HepG2 (cell line): Measurements from ENCODE around the gene ANAPC16. TPM values are rescaled to one million over a fixed set of nuclear protein-coding genes. Genes with fewer than 3 reads are reported as not detected.

Experiments
- BATF2 ChIP-seq: sonication (generic); formaldehyde crosslinking; IDR thresholded peaks from 2 replicates; pipeline ENCODE4 v1.8.0; 2022; ENCODE audit warnings: mild to moderate bottlenecking, missing genetic modification reagents, moderate library complexity
- CBX1 ChIP-seq: IDR thresholded peaks from one replicate; pipeline ENCODE4 v1.6.1; 2016; ENCODE audit warnings: antibody characterized with exemption, low read depth
- CREB3 ChIP-seq: sonication (generic); formaldehyde crosslinking; IDR thresholded peaks from 2 replicates; pipeline ENCODE4 v1.5.0; 2020; ENCODE audit warnings: missing genetic modification reagents
- ETS1 ChIP-seq: sonication (generic); formaldehyde crosslinking; IDR thresholded peaks from 2 replicates; pipeline ENCODE4 v1.4.0; 2020; ENCODE audit warnings: missing genetic modification reagents
- GLI4 ChIP-seq: sonication (generic); formaldehyde crosslinking; IDR thresholded peaks from 2 replicates; pipeline ENCODE4 v1.5.1; 2020; ENCODE audit warnings: missing genetic modification reagents, mild to moderate bottlenecking, moderate library complexity, borderline replicate concordance
- GMEB1 ChIP-seq: sonication (generic); formaldehyde crosslinking; IDR thresholded peaks from 2 replicates; pipeline ENCODE4 v1.5.1; 2020; ENCODE audit warnings: missing genetic modification reagents, mild to moderate bottlenecking, borderline replicate concordance
- GTF3A ChIP-seq: sonication (generic); formaldehyde crosslinking; conservative IDR thresholded peaks from 2 replicates; pipeline ENCODE4 v1.4.0; 2020; ENCODE audit warnings: mild to moderate bottlenecking, missing genetic modification reagents
- IRF2 ChIP-seq: IDR thresholded peaks from 2 replicates; pipeline ENCODE4 v1.6.1; 2018; ENCODE audit warnings: missing genetic modification reagents, missing compliant biosample characterization
- PHF5A ChIP-seq: IDR thresholded peaks from one replicate; pipeline ENCODE4 v1.6.1; 2018; ENCODE audit warnings: low read depth, missing genetic modification reagents; ENCODE audit not compliant: unreplicated experiment
- POLR2AphosphoS5 ChIP-seq: IDR thresholded peaks from 2 replicates; pipeline ENCODE4 v1.6.1; 2012; ENCODE audit warnings: low read depth, low read length
- PREB ChIP-seq: sonication (generic); formaldehyde crosslinking; IDR thresholded peaks from 2 replicates; pipeline ENCODE4 v1.4.0; 2020; ENCODE audit warnings: missing genetic modification reagents
- SIN3A ChIP-seq: IDR thresholded peaks from 2 replicates; pipeline ENCODE4 v1.6.1; 2011; ENCODE audit warnings: low read depth, mild to moderate bottlenecking, control low read depth, low read length, borderline replicate concordance
- TCF7L2 ChIP-seq: IDR thresholded peaks from 2 replicates; pipeline ENCODE4 v1.6.1; 2011; ENCODE audit warnings: mild to moderate bottlenecking, low read depth, low read length, moderate library complexity
- ZBTB49 ChIP-seq: sonication (generic); formaldehyde crosslinking; IDR thresholded peaks from 2 replicates; pipeline ENCODE4 v1.4.0; 2020; ENCODE audit warnings: missing genetic modification reagents, borderline replicate concordance
- ZNF24 ChIP-seq: fragments of 450-650 bp; IDR thresholded peaks from 2 replicates; pipeline ENCODE4 v1.6.1; 2017; ENCODE audit warnings: antibody characterized with exemption, mild to moderate bottlenecking
- ZNF260 ChIP-seq: sonication (generic); formaldehyde crosslinking; IDR thresholded peaks from 2 replicates; pipeline ENCODE4 v1.4.0; 2020; ENCODE audit warnings: missing genetic modification reagents, low read depth, mild to moderate bottlenecking, borderline replicate concordance
- ZNF468 ChIP-seq: sonication (generic); formaldehyde crosslinking; IDR thresholded peaks from 2 replicates; pipeline ENCODE4 v1.8.0; 2022; ENCODE audit warnings: mild to moderate bottlenecking, moderate library complexity, missing genetic modification reagents
- ZNF766 ChIP-seq: sonication (generic); formaldehyde crosslinking; IDR thresholded peaks from 2 replicates; pipeline ENCODE4 v1.5.0; 2020; ENCODE audit warnings: missing genetic modification reagents, borderline replicate concordance
- ZNF768 ChIP-seq: sonication (generic); formaldehyde crosslinking; IDR thresholded peaks from 2 replicates; pipeline ENCODE4 v1.4.0; 2020; ENCODE audit warnings: missing genetic modification reagents
- ZNF816 ChIP-seq: sonication (generic); formaldehyde crosslinking; IDR thresholded peaks from 2 replicates; pipeline ENCODE4 v1.8.0; 2022; ENCODE audit warnings: missing genetic modification reagents, mild to moderate bottlenecking, borderline replicate concordance
- polyA plus RNA-seq, 8 experiments: library from polyadenylated mRNA; depleted of rRNA in 3 of 8; stranded (reverse) in 7 of 8; unstranded in 1 of 8; fragments of >200 nt; fragmentation: Illumina TruSeq in 4 of 8; extraction: Trizol in 4 of 8; gene quantifications; 2 replicates each; pipeline versions ENCODE4 v1.2.1 to v1.2.3, GENCODE V29; 2011 to 2016; ENCODE audit warnings: low read depth in 4 of 8, missing spikeins in 1 of 8, mixed read lengths in 1 of 8; ENCODE audit not compliant: insufficient read depth in 1 of 8
- total RNA-seq, 5 experiments: library from RNA; depleted of rRNA; stranded (reverse); fragments of >200 nt; fragmentation: Illumina TruSeq; extraction: Trizol; gene quantifications; 2 replicates each; pipeline ENCODE4 v1.2.3, GENCODE V29; 2016; ENCODE audit warnings: low read depth in 1 of 5

Gene ANAPC16
- total and polyA plus RNA-seq, 2 of the 13 experiments (the other 11 are each of a cell fraction or from before 2014, with no cell fraction given), result 74.8 to 89.4 TPM

GRCh38 chr10:72248468-72249151 lies 32.8 kb downstream of the ANAPC16 start (continued):
- TF ChIP-seq BATF2 (no peak), ZNF768 (CRISPR knock-in tag) (peak; percentile 50; the same call in 1 of the 2 replicates), ZNF468 (no peak), ZBTB49 (CRISPR knock-in tag) (peak; percentile 68; the same call in 1 of the 2 replicates), ZNF260 (CRISPR knock-in tag) (no peak), GTF3A (CRISPR knock-in tag) (no peak), POLR2AphosphoS5 (peak; percentile 97), CBX1 (peak; percentile 74), GMEB1 (CRISPR knock-in tag) (no peak), PREB (no peak), ETS1 (CRISPR knock-in tag) (no peak), ZNF24 (no peak), TCF7L2 (no peak), GLI4 (CRISPR knock-in tag) (no peak), ZNF766 (CRISPR knock-in tag) (0 out of 2 replicates have a peak, but pooled peaks have one; percentile 62), ZNF816 (CRISPR knock-in tag) (no peak), CREB3 (no peak), IRF2 (CRISPR knock-in tag) (peak; percentile 63; the same call in 1 of the 2 replicates), SIN3A (0 out of 2 replicates have a peak, but pooled peaks have one; percentile 37), PHF5A (CRISPR knock-in tag) (peak; percentile 42)
